HG03520 (cell line): ENCODE results near the gene CHST12.

Source experiments
- ATAC-seq: cut with Tn5 transposase; IDR thresholded peaks from one replicate; pipeline ENCODE4 v1.9.1; 2021; ENCODE audit warnings: mild to moderate bottlenecking, moderate library complexity; ENCODE audit not compliant: unreplicated experiment

The CHST12 gene

GRCh38 chr7:2497065-2497464 is 93.7 kb downstream of the CHST12 start:
- ATAC-seq, result no peak

DNA sequence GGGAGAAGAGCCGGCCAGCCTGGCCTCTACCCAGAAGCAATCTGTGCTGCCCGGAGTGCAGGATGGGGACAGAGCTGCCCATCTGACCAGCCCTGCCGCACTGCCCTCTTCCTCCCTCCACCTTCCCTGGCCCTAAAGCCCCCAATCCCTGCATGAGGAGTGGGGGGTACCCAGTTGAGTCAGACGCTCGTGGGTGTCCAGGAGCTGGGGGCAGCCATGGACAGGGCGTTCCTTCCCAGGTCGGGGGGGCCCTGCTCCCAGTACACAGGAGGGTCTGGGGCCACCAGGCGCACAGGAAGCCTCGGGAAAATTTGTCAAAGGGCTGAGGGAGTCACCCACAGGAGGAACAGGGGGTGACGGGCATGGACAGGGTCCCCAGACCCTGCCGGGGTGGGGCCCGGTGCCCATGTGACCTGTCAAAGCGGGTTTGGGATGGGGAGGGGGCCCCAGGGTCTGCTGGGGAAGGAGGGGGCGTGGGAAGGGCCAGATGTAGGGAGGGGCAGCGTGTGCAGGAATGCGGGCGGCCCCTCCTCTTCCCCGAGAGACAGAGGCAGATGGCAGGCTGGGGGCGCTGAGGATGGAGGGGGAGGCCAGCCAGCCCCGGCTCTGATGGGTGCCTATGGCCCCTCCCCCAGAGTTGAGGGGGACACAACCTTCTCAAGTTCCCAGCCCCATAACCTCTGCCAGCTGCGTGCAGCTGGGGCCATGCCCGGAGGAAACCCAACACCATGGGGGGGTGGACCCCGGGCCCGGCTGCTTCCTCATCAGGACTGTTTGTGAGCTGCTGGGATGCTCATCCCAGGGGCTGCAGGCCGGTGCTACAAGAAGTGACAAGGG is 94.3 kb downstream of the CHST12 start:
- ATAC-seq, result no peak
